ENCODE results near the gene C11orf52.

C11orf52 gene

DNA sequence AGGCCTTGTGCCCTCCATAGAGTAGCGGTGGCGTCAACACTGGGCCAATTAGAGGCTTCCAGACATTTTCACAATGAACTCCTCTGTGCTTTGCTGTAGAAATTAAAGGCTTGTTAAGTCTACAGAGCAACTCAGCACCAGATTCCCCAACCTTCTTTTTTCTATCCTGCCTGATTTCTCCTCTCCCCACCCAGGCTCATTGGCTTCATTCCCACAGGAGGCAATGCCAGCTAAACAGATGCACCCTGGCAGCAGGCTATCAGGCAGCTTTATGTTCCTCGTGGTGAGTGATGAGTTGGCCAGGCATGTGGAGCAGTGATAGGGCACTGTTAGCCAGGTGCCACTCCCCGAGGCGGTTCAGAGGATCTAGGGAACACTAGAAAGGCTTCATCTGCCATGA, 23.2 kb downstream of the C11orf52 start:
- H3K4me3 ChIP-seq (ENCODE audit: low read length): no peak overlapping the region
- H3K9me3 ChIP-seq (ENCODE audit: insufficient read depth, low read depth, low read length): no peaks in the 10 kb centered on the region
- H3K4me1 ChIP-seq (ENCODE audit: insufficient read depth, low read length): peaks cover 39% of the 10 kb centered on the region
- WGBS: 89% methylated on average over 5 of the region's 5 CpGs
- no peaks in the 10 kb centered on the region for H3K36me3 ChIP-seq (ENCODE audit: insufficient read depth, low read length)
- no peak overlapping the region for H3K9ac ChIP-seq (ENCODE audit: low read depth, low read length)
- H3K27ac ChIP-seq (ENCODE audit: low read depth, low read length): no peak overlapping the region
- no peaks in the 10 kb centered on the region for H3K27me3 ChIP-seq (ENCODE audit: insufficient read depth, low read length)

DNA sequence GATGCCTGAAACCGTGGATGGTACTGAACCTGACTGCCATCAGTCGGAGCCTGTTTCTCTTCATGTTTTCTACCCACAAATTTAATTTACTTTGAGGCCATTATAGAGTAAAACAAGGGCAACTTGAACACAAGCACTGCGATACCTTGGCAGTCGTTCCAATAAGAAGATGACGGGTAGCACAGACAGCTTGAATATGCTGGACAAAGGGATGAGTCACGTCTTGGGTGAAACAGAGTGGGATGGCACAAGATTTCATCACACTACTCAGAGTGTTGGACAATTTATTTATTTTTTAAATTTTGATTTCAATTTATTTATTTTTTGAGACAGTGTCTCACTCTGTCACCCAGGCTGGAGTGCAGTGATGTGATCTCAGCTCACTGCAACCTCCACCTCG, 24.1 kb downstream of the C11orf52 start:
- Histone ChIP-seq H3K27ac (ENCODE audit: low read depth, low read length) (no peak overlapping the region), H3K9me3 (ENCODE audit: insufficient read depth, low read depth, low read length) (no peaks in the 10 kb centered on the region), H3K4me1 (ENCODE audit: insufficient read depth, low read length) (peaks cover 34% of the 10 kb centered on the region), H3K36me3 (ENCODE audit: insufficient read depth, low read length) (no peaks in the 10 kb centered on the region), H3K4me3 (ENCODE audit: low read length) (no peak overlapping the region), H3K27me3 (ENCODE audit: insufficient read depth, low read length) (no peaks in the 10 kb centered on the region), H3K9ac (ENCODE audit: low read depth, low read length) (no peak overlapping the region)
- 96% methylated on average over 7 of the region's 7 CpGs for WGBS

DNA sequence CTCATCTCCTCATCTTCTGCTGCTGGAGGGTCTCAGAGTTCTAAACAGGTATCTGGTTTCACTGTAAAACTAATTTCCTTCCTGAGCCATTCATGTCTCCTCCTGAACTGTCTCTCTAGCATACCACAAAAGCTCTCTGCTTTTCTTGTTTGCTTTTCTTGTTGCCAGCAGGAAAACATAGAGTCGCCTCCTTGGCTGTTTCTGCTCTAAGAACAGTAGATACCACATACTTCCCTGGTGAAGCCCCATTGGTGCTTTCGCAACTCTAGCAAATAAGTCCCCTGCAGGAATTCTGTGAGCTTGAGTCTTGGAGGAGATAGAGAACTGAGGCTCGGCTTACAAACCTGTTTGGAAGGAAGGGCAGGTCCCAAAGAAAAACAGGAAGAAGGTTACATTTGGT, 25.4 kb downstream of the C11orf52 start:
- Histone ChIP-seq H3K27ac (ENCODE audit: low read depth, low read length) (no peak overlapping the region), H3K27me3 (ENCODE audit: insufficient read depth, low read length) (no peaks in the 10 kb centered on the region), H3K9ac (ENCODE audit: low read depth, low read length) (no peak overlapping the region), H3K9me3 (ENCODE audit: insufficient read depth, low read depth, low read length) (no peaks in the 10 kb centered on the region), H3K36me3 (ENCODE audit: insufficient read depth, low read length) (no peaks in the 10 kb centered on the region), H3K4me1 (ENCODE audit: insufficient read depth, low read length) (peaks cover 21% of the 10 kb centered on the region; the same call in 1 of the 2 replicates), H3K4me3 (ENCODE audit: low read length) (no peak overlapping the region)
- 81% methylated on average over 3 of the region's 3 CpGs for WGBS

DNA sequence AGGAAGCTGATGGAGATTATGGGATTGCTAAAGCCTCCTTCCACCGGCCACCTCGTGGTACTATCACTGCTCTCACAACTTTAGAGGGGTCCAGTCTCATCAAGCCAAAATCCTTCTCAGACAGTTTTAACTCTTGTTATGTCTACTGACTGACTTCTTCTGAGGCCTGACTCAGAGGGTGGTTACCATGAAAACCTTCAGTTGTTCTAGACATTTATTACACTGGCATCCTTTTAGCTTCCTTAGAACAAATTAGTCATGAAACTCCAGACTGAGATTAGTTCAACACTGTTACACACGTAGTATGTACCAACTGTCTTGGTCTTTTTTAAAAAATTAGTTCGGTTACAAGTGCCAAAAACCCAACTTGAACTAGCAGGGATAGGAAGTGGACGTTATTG, 25.9 kb downstream of the C11orf52 start:
- H3K36me3 ChIP-seq (ENCODE audit: insufficient read depth, low read length): no peaks in the 10 kb centered on the region
- H3K4me1 ChIP-seq (ENCODE audit: insufficient read depth, low read length): peaks cover 18% of the 10 kb centered on the region; the same call in 1 of the 2 replicates
- H3K27me3 ChIP-seq (ENCODE audit: insufficient read depth, low read length): no peaks in the 10 kb centered on the region
- H3K27ac ChIP-seq (ENCODE audit: low read depth, low read length): no peak overlapping the region
- no peak overlapping the region for H3K9ac ChIP-seq (ENCODE audit: low read depth, low read length)
- WGBS: 93% methylated on average over 5 of the region's 5 CpGs
- H3K9me3 ChIP-seq (ENCODE audit: insufficient read depth, low read depth, low read length): no peaks in the 10 kb centered on the region
- H3K4me3 ChIP-seq (ENCODE audit: low read length): no peak overlapping the region

DNA sequence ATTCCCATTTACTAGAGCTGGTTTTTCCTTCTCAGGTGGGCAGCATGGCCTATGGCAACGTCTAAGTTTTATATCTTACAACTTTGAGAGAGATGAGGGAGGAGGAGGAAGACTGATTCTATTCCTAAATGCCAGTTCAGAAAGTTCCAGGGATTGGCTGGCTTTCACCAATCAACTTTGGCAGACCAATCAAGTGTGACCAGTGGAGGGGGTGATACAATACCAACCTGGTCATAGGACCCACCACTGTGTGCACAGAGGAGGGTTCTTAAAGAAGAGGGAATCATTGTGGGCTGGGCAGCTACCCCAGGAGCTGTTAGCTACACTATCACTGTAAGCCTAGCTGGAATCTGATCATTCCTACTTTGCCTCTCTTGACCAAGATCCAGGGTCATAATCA, 26.5 kb downstream of the C11orf52 start:
- no peaks in the 10 kb centered on the region for H3K27me3 ChIP-seq (ENCODE audit: insufficient read depth, low read length)
- no peak overlapping the region for H3K4me3 ChIP-seq (ENCODE audit: low read length)
- peaks cover 12% of the 10 kb centered on the region; the same call in 1 of the 2 replicates for H3K4me1 ChIP-seq (ENCODE audit: insufficient read depth, low read length)
- no peak overlapping the region for H3K27ac ChIP-seq (ENCODE audit: low read depth, low read length)
- H3K9me3 ChIP-seq (ENCODE audit: insufficient read depth, low read depth, low read length): no peaks in the 10 kb centered on the region
- WGBS: 80% methylated on average over 1 of the region's 1 CpG
- no peaks in the 10 kb centered on the region for H3K36me3 ChIP-seq (ENCODE audit: insufficient read depth, low read length)
- H3K9ac ChIP-seq (ENCODE audit: low read depth, low read length): no peak overlapping the region

DNA sequence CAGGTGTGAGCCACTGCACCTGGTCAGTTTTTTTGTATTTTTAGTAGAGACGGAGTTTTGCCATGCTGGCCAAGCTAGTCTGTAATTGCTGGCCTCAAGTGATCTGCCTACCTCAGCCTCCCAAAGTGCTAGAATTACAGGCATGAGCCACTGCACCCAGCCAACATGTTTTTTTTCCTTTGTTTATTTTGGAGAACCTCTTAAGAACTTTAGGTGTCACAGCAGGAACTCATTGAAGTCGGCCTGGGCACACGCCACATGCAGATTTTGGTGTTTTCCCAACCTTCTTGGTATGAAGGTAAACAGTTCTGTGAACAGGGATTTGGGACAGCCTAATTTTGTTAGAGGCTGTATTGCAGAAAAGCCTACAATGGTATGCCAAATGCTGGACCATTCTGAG, 27.8 kb downstream of the C11orf52 start:
- 83% methylated on average over 3 of the region's 3 CpGs for WGBS
- Histone ChIP-seq H3K27ac (ENCODE audit: low read depth, low read length) (no peak overlapping the region), H3K9me3 (ENCODE audit: insufficient read depth, low read depth, low read length) (no peaks in the 10 kb centered on the region), H3K4me1 (ENCODE audit: insufficient read depth, low read length) (peaks cover 11% of the 10 kb centered on the region; the same call in 1 of the 2 replicates), H3K27me3 (ENCODE audit: insufficient read depth, low read length) (no peaks in the 10 kb centered on the region), H3K4me3 (ENCODE audit: low read length) (no peak overlapping the region), H3K36me3 (ENCODE audit: insufficient read depth, low read length) (peaks cover 3% of the 10 kb centered on the region; the same call in 1 of the 2 replicates), H3K9ac (ENCODE audit: low read depth, low read length) (no peak overlapping the region)

DNA sequence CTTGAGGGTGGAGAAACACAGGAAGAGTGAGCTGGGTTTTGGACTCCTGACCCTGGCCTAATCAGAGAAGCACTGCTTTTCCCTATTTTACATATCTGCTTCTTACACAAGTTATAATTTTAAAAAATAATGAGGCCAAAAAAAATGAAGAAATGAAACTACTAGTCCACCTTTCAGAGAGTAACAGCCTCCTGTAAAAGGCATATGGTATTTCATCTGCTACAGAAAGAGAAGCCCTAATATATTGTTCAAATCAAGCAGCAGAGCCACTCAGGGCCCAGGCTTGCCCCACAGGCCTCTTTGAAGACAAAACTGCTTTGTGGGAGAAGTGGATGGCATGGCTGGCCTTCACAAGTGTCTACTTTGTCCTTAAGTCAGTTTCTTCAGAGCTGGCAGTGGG, 28.4 kb downstream of the C11orf52 start:
- no peaks in the 10 kb centered on the region for H3K9me3 ChIP-seq (ENCODE audit: insufficient read depth, low read depth, low read length)
- no peak overlapping the region for H3K9ac ChIP-seq (ENCODE audit: low read depth, low read length)

DNA sequence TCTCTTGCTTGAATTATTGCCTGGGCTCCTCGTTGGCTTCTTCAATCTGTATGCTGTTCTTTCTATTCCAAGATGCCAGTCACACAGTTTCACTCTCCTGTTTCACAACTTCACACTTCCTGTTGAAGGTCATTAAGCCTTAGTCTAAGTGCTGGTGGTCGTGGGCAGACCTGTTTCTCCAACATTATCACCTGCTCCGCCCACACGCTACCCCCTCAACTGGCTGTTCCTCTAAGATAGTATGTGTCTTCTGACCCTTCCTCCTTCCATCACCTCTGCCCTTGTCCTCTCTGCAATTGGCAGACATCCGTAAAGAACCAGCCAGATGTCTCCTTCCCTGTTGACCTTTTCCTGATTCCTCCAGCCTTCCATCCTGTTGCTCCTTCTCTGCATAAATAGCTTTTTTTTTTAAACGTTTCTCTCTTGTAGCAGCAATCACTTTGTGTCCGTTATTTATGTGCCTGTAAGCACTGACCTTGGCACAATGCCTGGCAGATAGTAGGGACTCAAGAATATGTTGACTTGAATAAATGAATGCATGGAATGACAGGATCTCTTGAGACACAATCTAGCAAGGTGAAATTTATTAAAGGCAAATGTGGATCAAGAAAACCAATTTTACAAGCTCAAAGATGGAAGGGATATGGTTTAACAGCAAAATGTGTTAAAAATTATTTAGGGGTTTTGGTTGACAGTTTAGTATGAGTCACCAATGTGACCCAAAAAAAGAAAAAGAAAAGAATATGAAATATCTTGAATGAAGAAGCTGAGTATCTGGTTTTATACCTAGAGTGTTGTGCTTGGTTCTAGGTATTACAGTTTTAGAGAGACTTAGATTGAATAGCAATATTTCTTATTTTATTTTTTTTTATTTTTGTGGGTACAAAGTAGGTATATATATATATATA, 31.1 kb downstream of the C11orf52 start:
- Histone ChIP-seq H3K4me3 (ENCODE audit: low read length) (no peak overlapping the region), H3K9me3 (ENCODE audit: insufficient read depth, low read depth, low read length) (no peaks in the 10 kb centered on the region), H3K4me1 (ENCODE audit: insufficient read depth, low read length) (no peaks in the 10 kb centered on the region; the same call in 1 of the 2 replicates), H3K27me3 (ENCODE audit: insufficient read depth, low read length) (no peaks in the 10 kb centered on the region), H3K9ac (ENCODE audit: low read depth, low read length) (no peak overlapping the region), H3K36me3 (ENCODE audit: insufficient read depth, low read length) (peaks cover 3% of the 10 kb centered on the region; the same call in 1 of the 2 replicates), H3K27ac (ENCODE audit: low read depth, low read length) (no peak overlapping the region)
- WGBS: 86% methylated on average over 7 of the region's 7 CpGs

More for the DNA sequence above, 28.4 kb downstream of the C11orf52 start:
- Histone ChIP-seq H3K27ac (ENCODE audit: low read depth, low read length) (no peak overlapping the region), H3K36me3 (ENCODE audit: insufficient read depth, low read length) (peaks cover 3% of the 10 kb centered on the region; the same call in 1 of the 2 replicates), H3K4me3 (ENCODE audit: low read length) (no peak overlapping the region), H3K4me1 (ENCODE audit: insufficient read depth, low read length) (peaks cover 11% of the 10 kb centered on the region; the same call in 1 of the 2 replicates), H3K27me3 (ENCODE audit: insufficient read depth, low read length) (no peaks in the 10 kb centered on the region)

DNA sequence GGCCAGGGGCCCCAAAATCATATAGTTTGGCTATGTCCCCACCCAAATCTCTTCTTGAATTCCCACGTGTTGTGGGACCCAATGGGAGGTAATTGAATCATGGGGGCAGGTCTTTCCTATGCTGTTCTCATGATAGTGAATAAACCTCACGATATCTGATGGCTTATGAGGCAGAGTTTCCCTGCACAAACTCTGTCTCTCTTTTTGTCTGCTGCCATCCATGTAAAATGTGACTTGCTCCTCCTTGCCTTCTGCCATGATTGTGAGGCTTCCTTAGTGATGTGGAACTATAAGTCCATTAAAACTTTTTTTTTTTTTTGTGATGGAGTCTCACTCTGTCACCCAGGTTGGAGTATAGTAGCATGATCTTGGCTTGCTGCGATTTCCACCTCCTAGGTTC, 32.9 kb downstream of the C11orf52 start:
- H3K4me1 ChIP-seq (ENCODE audit: insufficient read depth, low read length): no peaks in the 10 kb centered on the region
- no peaks in the 10 kb centered on the region for H3K9me3 ChIP-seq (ENCODE audit: insufficient read depth, low read depth, low read length)
- peaks cover 3% of the 10 kb centered on the region; the same call in 1 of the 2 replicates for H3K36me3 ChIP-seq (ENCODE audit: insufficient read depth, low read length)
- H3K9ac ChIP-seq (ENCODE audit: low read depth, low read length): no peak overlapping the region
- no peaks in the 10 kb centered on the region for H3K27me3 ChIP-seq (ENCODE audit: insufficient read depth, low read length)
- WGBS: 96% methylated on average over 3 of the region's 3 CpGs
- H3K27ac ChIP-seq (ENCODE audit: low read depth, low read length): no peak overlapping the region
- no peak overlapping the region for H3K4me3 ChIP-seq (ENCODE audit: low read length)

DNA sequence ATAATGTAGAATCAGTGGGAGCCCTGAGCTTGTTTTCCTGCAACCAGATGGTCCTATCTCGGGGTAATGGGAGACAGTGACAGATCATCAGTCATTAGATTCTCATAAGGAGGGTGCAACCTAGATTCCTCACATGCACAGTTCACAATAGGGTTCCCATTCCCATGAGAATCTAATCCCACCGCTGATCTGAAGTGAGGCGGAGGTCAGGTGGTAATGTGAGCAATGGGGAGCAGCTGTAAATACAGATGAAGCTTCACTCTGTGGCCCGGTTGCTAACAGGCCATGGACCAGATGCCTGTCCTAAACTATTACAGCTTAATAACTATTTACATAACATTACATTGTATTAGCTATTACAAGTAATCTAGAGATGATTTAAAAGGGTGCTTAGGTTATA, 35.4 kb downstream of the C11orf52 start:
- H3K4me1 ChIP-seq (ENCODE audit: insufficient read depth, low read length): no peaks in the 10 kb centered on the region
- WGBS: 88% methylated on average over 4 of the region's 4 CpGs

DNA sequence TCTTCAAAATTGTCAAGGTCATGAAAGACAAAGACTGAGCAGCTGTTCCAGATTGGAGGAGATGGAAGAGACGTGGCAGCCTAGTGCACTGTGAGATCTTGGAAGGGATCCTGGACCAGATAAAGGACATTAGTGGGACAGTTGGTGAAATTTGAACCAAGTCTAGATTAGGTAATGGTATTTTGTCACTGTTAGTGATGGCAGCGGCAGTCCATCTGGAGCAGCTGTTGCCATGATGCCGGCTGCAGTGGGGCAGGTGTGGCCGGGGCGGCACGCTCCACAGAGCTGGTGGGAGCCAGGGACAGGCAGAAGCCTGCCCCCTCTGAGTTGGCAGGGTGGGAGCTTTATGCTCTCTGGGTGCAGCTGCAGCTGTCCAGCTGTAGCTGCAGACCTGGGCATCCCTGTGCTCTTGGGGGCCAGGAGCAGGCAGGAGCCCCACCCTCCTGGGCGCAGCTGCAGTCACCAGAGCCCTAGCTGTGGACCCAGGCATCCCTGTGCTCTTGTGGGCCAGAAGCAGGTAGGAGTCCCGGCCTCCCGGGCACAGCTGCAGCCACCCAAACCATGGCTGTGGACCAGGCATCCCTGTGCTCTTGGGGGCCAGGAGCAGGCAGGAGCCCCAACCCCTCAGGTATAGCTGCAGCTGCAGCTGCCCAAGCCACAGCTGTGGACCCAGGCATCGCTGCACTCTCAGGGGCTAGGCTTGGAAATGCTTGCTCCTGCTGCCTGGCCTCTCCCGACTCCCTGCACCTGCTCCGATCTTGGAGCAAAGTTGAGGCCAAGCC, 39.1 kb downstream of the C11orf52 start:
- peaks cover 12% of the 10 kb centered on the region for H3K4me1 ChIP-seq (ENCODE audit: insufficient read depth, low read length)
- no peaks in the 10 kb centered on the region for H3K9me3 ChIP-seq (ENCODE audit: insufficient read depth, low read depth, low read length)
- WGBS: 95% methylated on average over 12 of the region's 12 CpGs
- H3K36me3 ChIP-seq (ENCODE audit: insufficient read depth, low read length): peaks cover 11% of the 10 kb centered on the region; the same call in 1 of the 2 replicates
- no peaks in the 10 kb centered on the region for H3K27me3 ChIP-seq (ENCODE audit: insufficient read depth, low read length)
- no peak overlapping the region for H3K4me3 ChIP-seq (ENCODE audit: low read length)
- no peak overlapping the region for H3K9ac ChIP-seq (ENCODE audit: low read depth, low read length)
- H3K27ac ChIP-seq (ENCODE audit: low read depth, low read length): no peak overlapping the region

More for the DNA sequence above, 35.4 kb downstream of the C11orf52 start:
- H3K9me3 ChIP-seq (ENCODE audit: insufficient read depth, low read depth, low read length): no peaks in the 10 kb centered on the region
- no peaks in the 10 kb centered on the region for H3K27me3 ChIP-seq (ENCODE audit: insufficient read depth, low read length)
- H3K27ac ChIP-seq (ENCODE audit: low read depth, low read length): no peak overlapping the region
- peaks cover 13% of the 10 kb centered on the region; the same call in 1 of the 2 replicates for H3K36me3 ChIP-seq (ENCODE audit: insufficient read depth, low read length)
- H3K4me3 ChIP-seq (ENCODE audit: low read length): no peak overlapping the region
- no peak overlapping the region for H3K9ac ChIP-seq (ENCODE audit: low read depth, low read length)
